DND-41 (cell line): Measurements from ENCODE around the gene ARHGAP26.

Source experiments
- EZH2 ChIP-seq: IDR thresholded peaks from 3 replicates; pipeline ENCODE4 v1.6.1; 2012; ENCODE audit warnings: borderline replicate concordance, low read depth, mild to moderate bottlenecking, moderate library complexity, low read length, inconsistent platforms; ENCODE audit not compliant: severe bottlenecking
- TF ChIP-seq, protein P1 (sequence below): IDR thresholded peaks from 2 replicates; pipeline ENCODE4 v1.5.1; 2012; ENCODE audit warnings: borderline replicate concordance, low read length, moderate library complexity, mild to moderate bottlenecking; ENCODE audit not compliant: poor library complexity, severe bottlenecking; ENCODE audit errors: extremely low read depth

- TF ChIP-seq, protein P1, sequence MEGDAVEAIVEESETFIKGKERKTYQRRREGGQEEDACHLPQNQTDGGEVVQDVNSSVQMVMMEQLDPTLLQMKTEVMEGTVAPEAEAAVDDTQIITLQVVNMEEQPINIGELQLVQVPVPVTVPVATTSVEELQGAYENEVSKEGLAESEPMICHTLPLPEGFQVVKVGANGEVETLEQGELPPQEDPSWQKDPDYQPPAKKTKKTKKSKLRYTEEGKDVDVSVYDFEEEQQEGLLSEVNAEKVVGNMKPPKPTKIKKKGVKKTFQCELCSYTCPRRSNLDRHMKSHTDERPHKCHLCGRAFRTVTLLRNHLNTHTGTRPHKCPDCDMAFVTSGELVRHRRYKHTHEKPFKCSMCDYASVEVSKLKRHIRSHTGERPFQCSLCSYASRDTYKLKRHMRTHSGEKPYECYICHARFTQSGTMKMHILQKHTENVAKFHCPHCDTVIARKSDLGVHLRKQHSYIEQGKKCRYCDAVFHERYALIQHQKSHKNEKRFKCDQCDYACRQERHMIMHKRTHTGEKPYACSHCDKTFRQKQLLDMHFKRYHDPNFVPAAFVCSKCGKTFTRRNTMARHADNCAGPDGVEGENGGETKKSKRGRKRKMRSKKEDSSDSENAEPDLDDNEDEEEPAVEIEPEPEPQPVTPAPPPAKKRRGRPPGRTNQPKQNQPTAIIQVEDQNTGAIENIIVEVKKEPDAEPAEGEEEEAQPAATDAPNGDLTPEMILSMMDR: no peak
- TF ChIP-seq EZH2: no peak
These were observed 185.5 kb downstream of the ARHGAP26 start for GRCh38 chr5:142955628-142956027.
